ENCODE data around the gene ENPP5.

Gene ENPP5

GRCh38 chr6:46208303-46208702, 37.5 kb upstream of the ENPP5 start:
- no peaks in the 10 kb centered on the region for H4K20me1 ChIP-seq
- no peaks in the 10 kb centered on the region for H3K27me3 ChIP-seq
- no peaks in the 10 kb centered on the region for H3K4me1 ChIP-seq
- H3K27ac ChIP-seq, result no peak overlapping the region
- no peak overlapping the region for H3K4me3 ChIP-seq
- H3K4me2 ChIP-seq, result no peak overlapping the region
- peaks cover 0 to under 1% (median 0%) of the 10 kb centered on the region in 11 experiments; a peak in 1 of 22 replicates for H3K9me3 ChIP-seq (replicated peaks in 1 of 11)
- no peak overlapping the region for H3K9ac ChIP-seq
- no peak for TF ChIP-seq Cebpa-rat (IDR thresholded peaks at IDR 0.05)
- H3K36me3 ChIP-seq, result no peaks in the 10 kb centered on the region

- TF ChIP-seq Cebpa-rat (IDR thresholded peaks at IDR 0.05), result no peak
- H3K4me1 ChIP-seq, result no peaks in the 10 kb centered on the region
Measured at GRCh38 chr6:46207174-46207573, 36.4 kb upstream of the ENPP5 start.

DNA sequence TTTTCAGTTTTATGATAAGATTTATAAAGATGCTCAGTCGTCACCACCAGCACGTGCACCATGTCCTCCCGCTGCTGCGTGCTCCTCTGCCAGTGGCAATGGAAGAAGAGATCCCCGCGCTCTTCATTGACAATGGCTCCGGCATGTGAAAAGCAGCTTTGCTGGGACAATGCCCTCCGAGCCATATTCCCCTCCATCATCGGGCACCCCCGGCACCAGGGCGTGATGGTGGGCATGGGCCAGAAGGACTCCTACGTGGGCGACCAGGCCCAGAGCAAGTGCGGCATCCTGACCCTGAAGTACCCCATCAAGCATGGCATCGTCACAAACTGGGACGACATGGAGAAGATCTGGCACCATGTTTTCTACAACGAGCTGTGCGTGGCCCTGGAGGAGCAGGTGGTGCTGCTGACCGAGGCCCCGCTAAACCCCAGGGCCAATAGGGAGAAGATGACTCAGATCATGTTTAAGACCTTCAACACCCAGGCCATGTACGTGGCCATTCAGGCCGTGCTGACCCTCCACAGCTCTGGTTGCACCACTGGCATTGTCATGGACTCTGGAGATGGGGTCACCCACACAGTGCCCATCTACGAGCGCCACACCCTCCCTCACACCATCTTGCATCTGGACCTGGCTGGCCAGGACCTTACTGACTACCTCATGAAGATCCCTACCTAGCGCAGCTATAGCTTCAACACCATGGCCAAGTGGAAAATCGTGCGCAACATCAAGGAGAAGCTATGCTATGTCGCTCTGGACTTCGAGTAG, 34.3 kb upstream of the ENPP5 start:
- no peaks in the 10 kb centered on the region for H3K27me3 ChIP-seq
- TF ChIP-seq Cebpa-rat (IDR thresholded peaks at IDR 0.05), result no peak
- no peak overlapping the region for H3K4me3 ChIP-seq
- no peak overlapping the region for H3K4me2 ChIP-seq
- H3K27ac ChIP-seq, result no peak overlapping the region
- no peak overlapping the region for H3K9ac ChIP-seq
- peaks cover 0 to 6% (median 0%) of the 10 kb centered on the region in 11 experiments; a peak in 1 of 22 replicates for H3K9me3 ChIP-seq (replicated peaks in 1 of 11)
- no peaks in the 10 kb centered on the region for H3K4me1 ChIP-seq
- no peaks in the 10 kb centered on the region for H4K20me1 ChIP-seq
- H3K36me3 ChIP-seq, result no peaks in the 10 kb centered on the region

More at GRCh38 chr6:46207174-46207573, 36.4 kb upstream of the ENPP5 start:
- H3K4me3 ChIP-seq, result no peak overlapping the region
- H3K9ac ChIP-seq, result no peak overlapping the region
- H3K9me3 ChIP-seq (replicated peaks in 1 of 11), result peaks cover 0 to 6% (median 0%) of the 10 kb centered on the region in 11 experiments; a peak in 1 of 22 replicates
- H3K36me3 ChIP-seq, result no peaks in the 10 kb centered on the region
- H4K20me1 ChIP-seq, result no peaks in the 10 kb centered on the region
- H3K4me2 ChIP-seq, result no peak overlapping the region
- H3K27ac ChIP-seq, result no peak overlapping the region
- no peaks in the 10 kb centered on the region for H3K27me3 ChIP-seq

DNA sequence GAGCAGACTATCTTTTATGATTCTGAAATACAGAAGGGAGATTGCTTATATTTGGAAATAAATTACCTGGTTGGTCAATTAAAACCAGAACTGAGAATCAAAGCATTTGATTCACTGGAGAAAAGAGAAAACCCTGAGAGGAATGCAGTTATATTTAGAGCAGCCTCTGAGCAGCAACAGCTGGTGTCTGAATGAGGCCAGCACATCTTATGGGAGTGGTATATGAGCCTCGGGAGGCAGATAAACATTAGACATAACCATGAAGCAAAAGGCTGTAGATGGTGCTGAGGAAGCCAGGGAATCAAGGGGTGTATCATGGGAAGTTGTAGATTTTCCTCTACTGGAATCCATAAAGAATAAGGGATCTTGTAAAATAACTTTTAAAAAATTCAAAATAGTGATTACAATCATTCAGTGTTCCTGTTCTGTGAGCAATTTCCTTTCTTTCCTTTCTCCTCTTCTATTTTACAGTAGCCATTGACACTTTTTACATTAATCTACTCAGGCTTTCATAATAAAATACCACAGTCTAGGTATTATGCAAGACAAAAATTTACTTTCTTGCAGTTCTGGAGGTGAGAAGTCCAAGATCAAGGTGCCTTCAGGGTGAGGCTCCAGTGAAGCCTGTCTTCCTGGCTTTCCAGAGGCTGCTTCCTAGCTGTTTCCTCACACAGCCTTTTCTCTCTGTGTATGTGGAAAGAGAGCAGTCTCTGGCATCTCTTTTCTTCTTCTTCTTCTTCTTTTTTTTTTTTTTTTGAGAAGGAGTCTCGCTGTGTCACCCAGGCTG, 32.8 kb upstream of the ENPP5 start:
- H3K27me3 ChIP-seq, result no peaks in the 10 kb centered on the region
- no peak overlapping the region for H3K4me3 ChIP-seq
- H3K27ac ChIP-seq, result no peak overlapping the region
- no peaks in the 10 kb centered on the region for H3K4me1 ChIP-seq
- no peaks in the 10 kb centered on the region for H4K20me1 ChIP-seq
- peaks cover 0 to 6% (median 0%) of the 10 kb centered on the region in 11 experiments; a peak in 1 of 22 replicates for H3K9me3 ChIP-seq (replicated peaks in 1 of 11)
- H3K36me3 ChIP-seq, result no peaks in the 10 kb centered on the region
- TF ChIP-seq Cebpa-rat (IDR thresholded peaks at IDR 0.05), result no peak
- H3K4me2 ChIP-seq, result no peak overlapping the region
- H3K9ac ChIP-seq, result no peak overlapping the region

GRCh38 chr6:46201702-46202101, 30.9 kb upstream of the ENPP5 start:
- TF ChIP-seq Cebpa-rat (IDR thresholded peaks at IDR 0.05), result no peak
- Histone ChIP-seq H3K4me3 (no peak overlapping the region), H3K9me3 (replicated peaks in 1 of 11) (peaks cover 0 to 6% (median 0%) of the 10 kb centered on the region in 11 experiments; a peak in 1 of 22 replicates), H4K20me1 (no peaks in the 10 kb centered on the region), H3K27me3 (no peaks in the 10 kb centered on the region), H3K36me3 (no peaks in the 10 kb centered on the region), H3K27ac (no peak overlapping the region), H3K4me1 (no peaks in the 10 kb centered on the region), H3K4me2 (no peak overlapping the region), H3K9ac (no peak overlapping the region)

- Histone ChIP-seq H4K20me1 (no peaks in the 10 kb centered on the region), H3K4me2 (no peak overlapping the region), H3K27me3 (no peaks in the 10 kb centered on the region), H3K4me1 (no peaks in the 10 kb centered on the region), H3K36me3 (no peaks in the 10 kb centered on the region), H3K27ac (no peak overlapping the region), H3K9ac (no peak overlapping the region), H3K9me3 (replicated peaks in 1 of 11) (0 out of 22 replicates have a peak, but pooled peaks cover 0 to 6% (median 0%) of the 10 kb centered on the region in 11 experiments), H3K4me3 (no peak overlapping the region)
- TF ChIP-seq Cebpa-rat (IDR thresholded peaks at IDR 0.05), result peak in 1 of 11 experiments; percentile 48; a peak in 2 of 22 replicates
Measured at GRCh38 chr6:46199387-46199786, 28.6 kb upstream of the ENPP5 start.

DNA sequence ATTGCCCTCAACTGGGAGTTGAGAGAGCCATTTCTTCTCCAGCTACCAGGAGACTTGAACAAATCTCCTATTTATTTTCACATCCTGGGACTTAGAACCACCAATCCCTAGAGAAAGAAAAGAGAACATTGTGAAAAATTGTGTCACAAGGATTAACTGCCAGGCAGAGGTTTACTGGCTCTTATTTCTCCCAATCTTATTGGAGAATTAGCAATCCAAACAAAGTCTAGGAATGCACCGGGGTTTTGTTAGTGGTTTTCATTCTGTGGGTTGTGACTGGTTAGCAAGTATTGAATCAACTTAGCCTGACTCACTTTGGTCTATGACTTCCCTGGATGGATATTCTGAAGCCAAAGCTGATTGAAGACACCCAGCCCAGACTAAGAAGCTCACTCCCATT, 21.2 kb upstream of the ENPP5 start:
- Histone ChIP-seq H3K4me1 (no peaks in the 10 kb centered on the region), H3K36me3 (no peaks in the 10 kb centered on the region), H3K27ac (no peak overlapping the region), H3K4me2 (no peak overlapping the region), H4K20me1 (no peaks in the 10 kb centered on the region), H3K4me3 (no peak overlapping the region), H3K9me3 (replicated peaks in 1 of 11) (no peaks in the 10 kb centered on the region), H3K27me3 (no peaks in the 10 kb centered on the region), H3K9ac (no peak overlapping the region)
- TF ChIP-seq Cebpa-rat (IDR thresholded peaks at IDR 0.05), result no peak

DNA sequence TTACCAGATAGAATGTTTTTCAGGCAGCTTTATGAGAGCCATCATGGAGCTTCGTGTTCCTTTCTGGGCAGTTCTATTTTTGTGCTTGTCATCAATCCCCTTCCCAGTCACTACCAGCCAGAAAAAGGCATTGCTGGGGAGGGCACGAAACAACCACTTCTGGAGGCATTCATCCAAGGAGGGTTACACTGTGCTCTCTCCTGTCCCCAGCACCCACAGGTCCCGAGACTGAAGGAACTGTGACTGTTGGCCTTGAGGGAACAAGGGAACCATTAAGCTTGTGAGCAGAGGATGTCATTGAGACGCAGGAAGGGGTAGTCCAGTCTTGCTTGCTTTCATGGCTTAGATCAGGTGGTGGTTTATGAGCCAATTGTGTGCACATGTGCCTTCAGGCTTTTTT, 20.1 kb upstream of the ENPP5 start:
- no peak for TF ChIP-seq Cebpa-rat (IDR thresholded peaks at IDR 0.05)
- H3K36me3 ChIP-seq, result no peaks in the 10 kb centered on the region

DNA sequence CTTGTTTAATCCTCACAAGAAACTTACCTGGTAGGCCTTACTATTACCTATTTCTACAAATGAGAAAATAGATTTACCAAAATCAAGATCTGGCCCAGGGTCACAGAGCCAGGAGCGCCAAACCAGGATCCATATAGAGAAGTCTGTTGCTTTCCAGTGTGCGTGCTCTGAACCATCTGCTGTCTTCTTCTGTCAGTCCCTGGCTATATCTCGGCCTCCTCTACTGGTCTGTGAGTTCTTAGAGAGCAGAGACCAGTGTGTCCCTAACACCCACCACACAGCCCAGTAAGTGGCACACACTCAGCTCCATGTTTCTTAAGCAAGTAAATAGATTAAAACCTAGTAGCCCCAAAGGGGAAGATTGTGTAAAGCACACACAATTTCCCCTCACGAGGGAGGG, 18.9 kb upstream of the ENPP5 start:
- Histone ChIP-seq H3K36me3 (no peaks in the 10 kb centered on the region), H4K20me1 (no peaks in the 10 kb centered on the region), H3K27me3 (no peaks in the 10 kb centered on the region), H3K27ac (no peak overlapping the region), H3K4me3 (no peak overlapping the region), H3K4me1 (no peaks in the 10 kb centered on the region), H3K9ac (no peak overlapping the region), H3K4me2 (no peak overlapping the region), H3K9me3 (replicated peaks in 1 of 11) (no peaks in the 10 kb centered on the region)
- TF ChIP-seq Cebpa-rat (IDR thresholded peaks at IDR 0.05), result no peak

More for the DNA sequence above, 20.1 kb upstream of the ENPP5 start:
- Histone ChIP-seq H3K9me3 (replicated peaks in 1 of 11) (no peaks in the 10 kb centered on the region), H3K27me3 (no peaks in the 10 kb centered on the region), H3K9ac (no peak overlapping the region), H3K4me3 (no peak overlapping the region), H3K27ac (no peak overlapping the region), H3K4me1 (no peaks in the 10 kb centered on the region), H4K20me1 (no peaks in the 10 kb centered on the region), H3K4me2 (no peak overlapping the region)

Measured in BLaER1 treated with 17β-estradiol and CSF1 and Interleukin-3, amounts not matched to agents 10 nM and 100 nM (cell line).